ENCODE results near the gene BMP15.

BMP15 gene

DNA sequence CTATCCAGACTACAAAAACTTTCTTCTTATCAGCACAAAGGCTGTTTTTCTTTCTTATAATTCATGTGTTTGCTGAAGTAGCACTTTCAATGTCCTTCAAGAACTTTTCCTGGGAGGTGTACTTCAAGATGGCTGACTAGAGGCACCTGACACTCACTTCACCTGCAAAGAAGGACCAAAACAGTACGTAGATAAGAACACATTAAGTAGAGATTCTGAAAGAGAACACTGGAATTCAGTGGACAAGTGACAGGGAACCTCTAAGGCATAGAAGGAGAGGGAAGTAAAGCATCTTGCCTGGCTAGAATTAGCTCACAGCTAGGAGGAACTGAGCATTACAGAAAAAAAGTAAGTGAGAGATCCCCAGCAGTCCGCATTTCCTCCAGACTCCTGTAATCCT, 21.7 kb upstream of the BMP15 start:
- no peak for TF ChIP-seq CTCF (IDR thresholded peaks at IDR 0.05)

- TF ChIP-seq CTCF (IDR thresholded peaks at IDR 0.05) = no peak
These were observed 21.0 kb upstream of the BMP15 start for GRCh38 chrX:50889582-50889981.

DNA sequence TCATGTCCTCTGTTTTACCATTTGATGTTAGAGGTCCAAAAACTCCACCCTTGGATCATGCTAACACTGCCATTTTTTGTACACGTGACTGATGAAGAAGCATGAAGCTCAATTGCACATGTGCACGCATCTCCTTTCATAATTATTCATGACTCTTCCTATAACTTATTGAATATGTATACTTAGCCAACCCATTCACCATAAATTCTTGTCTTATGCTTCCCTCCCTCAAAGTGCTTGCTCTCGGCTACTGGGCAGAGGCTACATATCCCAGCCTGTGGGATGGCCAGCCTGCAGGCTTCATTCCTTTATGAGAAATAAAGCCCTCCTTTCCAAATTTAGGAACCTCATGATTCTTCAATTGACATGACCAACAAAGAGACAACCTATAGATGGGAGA, 17.5 kb upstream of the BMP15 start:
- no peak for TF ChIP-seq CTCF (IDR thresholded peaks at IDR 0.05)

DNA sequence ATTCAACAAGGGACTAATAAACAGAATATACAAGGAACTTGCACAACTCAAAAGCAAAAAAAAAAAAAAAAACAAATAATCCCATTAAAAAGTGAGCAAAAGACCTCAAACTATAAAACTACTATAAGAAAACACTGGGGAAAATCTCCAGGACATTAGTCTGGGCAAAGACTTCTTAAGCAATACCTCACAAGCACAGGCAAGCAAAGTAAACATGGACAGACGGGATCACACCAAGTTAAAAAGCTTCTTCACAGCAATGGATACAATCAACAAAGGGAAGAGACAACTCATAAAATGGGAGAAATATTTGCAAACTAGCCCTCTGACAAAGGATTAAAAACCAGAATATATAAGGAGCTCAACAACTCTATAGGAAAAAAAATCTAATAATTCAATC, 17.1 kb upstream of the BMP15 start:
- TF ChIP-seq CTCF (IDR thresholded peaks at IDR 0.05) = no peak

DNA sequence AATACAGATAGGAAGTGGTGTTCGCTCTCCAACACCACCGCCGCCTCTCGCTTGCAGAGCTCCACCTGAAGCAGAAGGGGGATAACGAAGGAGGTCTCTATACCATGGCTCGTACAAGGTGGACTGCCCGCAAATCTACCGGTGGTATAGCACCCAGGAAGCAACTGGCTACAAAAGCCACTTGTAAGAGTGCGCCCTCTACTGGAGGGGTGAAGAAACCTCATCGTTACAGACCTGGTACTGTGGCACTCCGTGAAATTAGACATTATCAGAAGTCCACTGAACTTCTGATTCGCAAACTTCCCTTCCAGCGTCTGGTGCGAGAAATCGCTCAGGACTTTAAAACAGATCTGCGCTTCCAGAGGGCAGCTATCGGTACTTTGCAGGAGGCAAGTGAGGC, 5.2 kb upstream of the BMP15 start:
- TF ChIP-seq CTCF (IDR thresholded peaks at IDR 0.05) = peak; percentile 32

DNA sequence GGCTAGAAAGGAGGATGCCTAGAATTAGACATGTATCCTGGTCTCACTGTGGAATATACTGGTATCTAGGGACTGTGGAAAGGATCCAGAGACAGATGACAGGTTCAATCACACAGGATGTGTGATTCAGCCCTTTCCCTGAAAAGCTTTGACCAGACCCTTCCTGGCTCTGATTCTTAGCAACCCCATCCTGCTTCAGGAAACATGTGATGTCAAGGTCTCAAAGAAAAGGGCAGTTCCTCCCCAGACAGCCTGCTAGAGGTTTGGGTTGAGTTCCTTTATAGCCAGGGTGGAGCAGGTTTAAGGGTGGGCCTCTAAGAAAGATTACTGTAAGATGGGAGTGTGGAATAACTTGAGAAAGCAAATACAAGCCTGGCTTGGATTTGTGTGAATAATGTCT, 3.0 kb downstream of the BMP15 start:
- TF ChIP-seq CTCF (IDR thresholded peaks at IDR 0.05) = no peak

DNA sequence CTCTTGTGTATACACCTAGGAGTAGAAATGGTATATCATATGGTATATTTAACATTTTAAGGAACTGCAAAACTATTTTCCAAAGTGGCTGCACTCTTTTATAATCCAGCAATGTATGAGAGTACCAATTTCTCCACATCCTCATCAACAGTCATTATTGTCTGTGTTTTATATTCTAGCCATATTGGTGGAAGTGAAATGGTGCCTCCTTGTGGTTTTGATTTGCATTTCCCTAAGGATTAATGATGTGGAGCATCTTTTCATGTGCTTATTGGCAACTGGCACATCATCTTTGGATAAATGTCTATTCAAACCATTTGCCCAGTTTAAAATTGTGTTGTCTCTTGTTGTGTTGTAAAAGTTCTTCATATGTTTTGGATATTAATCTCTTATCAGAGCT, 9.6 kb downstream of the BMP15 start:
- TF ChIP-seq CTCF (IDR thresholded peaks at IDR 0.05) = peak; percentile 40; the same call in 1 of the 2 replicates

- TF ChIP-seq CTCF (IDR thresholded peaks at IDR 0.05) = no peak
These were observed 16.6 kb downstream of the BMP15 start for GRCh38 chrX:50927127-50927526.

Data from LNCAP (cell line).